NCI-H82 treated with DMSO at 0.1 percent for 48 hours (cell line): ENCODE results near the gene WDR81.
"Not testable (repeated sequence)": the region's sequence is repeated elsewhere in the genome, so short reads cannot be mapped to it uniquely, and the experiment has no call there.

ENCODE experiments used
- DNase-seq: peaks from one replicate; lab custom pipeline; 2025; ENCODE audit not compliant: unreplicated experiment; lab: John Stamatoyannopoulos, UW

The WDR81 gene

DNA sequence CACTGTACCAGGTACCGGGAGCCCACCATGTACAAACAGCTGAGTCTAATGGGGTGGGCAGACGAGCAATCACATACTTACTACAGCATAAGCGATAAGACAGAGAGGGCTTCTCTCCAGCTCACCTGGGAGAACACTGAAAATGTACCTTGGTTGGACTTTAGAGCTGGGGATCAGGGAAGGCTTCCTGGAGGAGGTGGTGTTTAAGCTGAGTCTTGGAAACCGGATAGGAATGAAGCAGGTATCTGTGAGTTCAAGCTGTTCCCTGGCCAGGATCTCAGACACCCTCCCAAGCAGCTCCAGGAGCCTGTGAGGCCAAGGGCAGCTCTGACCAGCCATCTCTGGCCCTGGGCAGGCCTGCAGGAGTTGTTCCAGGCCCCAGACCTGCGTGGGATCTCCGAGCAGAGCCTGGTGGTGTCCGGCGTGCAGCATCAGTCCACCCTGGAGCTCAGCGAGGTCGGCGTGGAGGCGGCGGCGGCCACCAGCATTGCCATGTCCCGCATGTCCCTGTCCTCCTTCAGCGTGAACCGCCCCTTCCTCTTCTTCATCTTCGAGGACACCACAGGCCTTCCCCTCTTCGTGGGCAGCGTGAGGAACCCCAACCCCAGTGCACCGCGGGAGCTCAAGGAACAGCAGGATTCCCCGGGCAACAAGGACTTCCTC, 29.4 kb downstream of the WDR81 start:
- no peak for DNase-seq

DNA sequence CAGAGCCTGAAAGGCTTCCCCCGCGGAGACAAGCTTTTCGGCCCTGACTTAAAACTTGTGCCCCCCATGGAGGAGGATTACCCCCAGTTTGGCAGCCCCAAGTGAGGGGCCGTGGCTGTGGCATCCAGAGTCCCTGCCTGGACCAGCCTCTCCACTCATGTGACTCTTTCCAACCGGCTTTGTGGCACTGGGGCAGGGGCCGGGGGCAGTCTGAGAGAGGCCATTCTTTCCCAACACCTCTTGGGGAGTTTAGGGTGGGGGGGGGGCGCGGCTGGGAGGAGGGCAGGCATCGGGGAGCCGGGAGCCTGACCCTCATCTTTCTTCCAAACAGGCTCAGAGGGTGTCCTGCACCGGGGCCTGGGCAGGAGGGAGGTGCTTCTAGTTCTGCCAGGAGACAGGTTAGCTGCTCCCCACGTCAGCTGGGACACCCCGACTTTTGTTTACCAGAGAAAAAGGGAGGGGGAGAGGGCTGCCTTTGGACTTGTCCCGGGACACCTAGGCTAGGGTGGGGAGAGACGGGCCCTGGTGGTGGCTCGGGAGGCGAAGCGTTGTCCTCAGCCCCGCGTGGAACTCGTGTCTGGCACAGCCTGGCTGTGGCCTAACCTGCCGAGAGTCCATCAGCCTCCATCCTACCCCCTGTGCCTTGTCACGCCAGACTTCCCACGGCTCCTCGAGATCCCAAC, 30.1 kb downstream of the WDR81 start:
- no peak for DNase-seq

- DNase-seq = no peak
Measured at GRCh38 chr17:1755252-1755826, 30.8 kb downstream of the WDR81 start.

DNA sequence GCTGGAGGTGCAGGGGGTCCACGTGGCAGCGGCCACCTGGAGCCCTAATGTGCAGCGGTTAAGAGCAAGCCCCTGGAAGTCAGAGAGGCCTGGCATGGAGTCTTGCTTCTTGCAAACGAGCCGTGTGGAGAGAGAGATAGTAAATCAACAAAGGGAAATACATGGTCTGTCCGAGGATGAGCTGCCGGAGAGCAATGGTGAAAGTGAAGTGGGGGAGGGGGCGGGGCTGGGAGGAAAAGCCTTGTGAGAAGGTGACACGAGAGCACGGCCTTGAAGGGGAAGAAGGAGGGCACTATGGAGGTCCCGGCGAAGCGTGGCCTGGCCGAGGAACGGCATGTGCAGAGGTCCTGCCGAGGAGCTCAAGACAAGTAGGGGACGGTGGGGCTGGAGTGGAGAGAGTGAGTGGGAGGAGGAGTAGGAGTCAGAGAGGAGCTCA, 31.3 kb downstream of the WDR81 start:
- no peak for DNase-seq

DNA sequence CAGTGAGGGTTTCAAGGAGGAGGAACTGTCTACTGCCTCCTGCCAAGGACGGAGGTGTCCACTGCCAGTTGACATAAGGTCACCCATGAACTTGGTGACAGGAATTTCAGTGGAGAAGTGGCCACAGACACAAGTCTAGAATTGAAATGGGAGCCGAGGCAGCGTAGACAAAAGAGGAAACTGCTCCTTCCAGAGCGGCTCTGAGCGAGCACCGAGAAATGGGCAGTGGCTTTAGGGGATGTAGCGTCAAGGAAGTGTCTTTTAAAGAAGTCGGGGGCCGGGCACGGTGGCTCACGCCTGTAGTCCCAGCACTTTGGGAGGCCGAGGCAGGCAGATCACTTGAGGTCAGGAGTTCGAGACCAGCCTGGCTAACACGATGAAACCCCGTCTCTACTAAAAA, 34.3 kb downstream of the WDR81 start:
- DNase-seq = no peak

DNA sequence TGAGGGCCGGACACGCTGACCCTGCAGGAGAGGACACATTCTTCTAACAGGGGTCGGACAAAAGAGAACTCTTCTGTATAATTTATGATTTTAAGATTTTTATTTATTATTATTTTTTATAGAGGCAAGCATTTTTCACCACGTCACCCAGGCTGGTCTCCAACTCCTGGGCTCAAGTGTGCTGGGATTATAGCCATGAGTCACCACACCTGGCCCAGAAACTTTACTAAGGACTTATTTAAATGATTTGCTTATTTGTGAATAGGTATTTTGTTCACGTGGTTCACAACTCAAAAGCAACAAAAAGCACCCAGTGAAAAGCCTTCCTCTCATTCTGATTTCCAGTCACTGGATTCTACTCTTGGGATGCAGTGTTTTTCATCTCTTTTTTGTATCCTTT, 35.0 kb downstream of the WDR81 start:
- no peak for DNase-seq

DNA sequence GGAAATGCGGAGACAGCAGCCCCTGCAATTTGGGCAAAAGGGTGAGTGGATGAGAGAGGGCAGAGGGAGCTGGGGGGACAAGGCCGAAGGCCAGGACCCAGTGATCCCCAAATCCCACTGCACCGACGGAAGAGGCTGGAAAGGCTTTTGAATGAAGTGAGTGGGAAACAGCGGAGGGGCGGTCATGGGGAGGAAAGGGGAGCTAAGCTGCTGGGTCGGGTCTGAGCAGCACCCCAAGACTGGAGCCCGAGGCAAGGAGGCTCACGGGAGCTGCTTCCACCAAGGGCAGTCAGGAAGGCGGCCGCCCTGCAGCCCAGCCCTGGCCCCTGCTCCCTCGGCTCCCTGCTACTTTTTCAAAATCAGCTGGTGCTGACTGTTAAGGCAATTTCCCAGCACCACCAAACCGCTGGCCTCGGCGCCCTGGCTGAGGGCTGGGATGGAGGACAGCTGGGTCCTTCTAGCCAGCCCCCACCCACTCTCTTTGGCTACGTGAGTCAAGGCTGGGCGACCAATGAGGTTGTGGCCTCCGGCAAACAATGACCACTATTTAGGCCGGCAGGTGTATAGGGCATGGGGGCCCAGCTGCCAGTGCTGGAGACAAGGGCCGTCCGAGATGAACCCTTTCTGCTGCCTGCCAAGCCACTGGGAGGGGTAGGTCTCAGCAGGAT, 37.9 kb downstream of the WDR81 start:
- DNase-seq = no peak

DNA sequence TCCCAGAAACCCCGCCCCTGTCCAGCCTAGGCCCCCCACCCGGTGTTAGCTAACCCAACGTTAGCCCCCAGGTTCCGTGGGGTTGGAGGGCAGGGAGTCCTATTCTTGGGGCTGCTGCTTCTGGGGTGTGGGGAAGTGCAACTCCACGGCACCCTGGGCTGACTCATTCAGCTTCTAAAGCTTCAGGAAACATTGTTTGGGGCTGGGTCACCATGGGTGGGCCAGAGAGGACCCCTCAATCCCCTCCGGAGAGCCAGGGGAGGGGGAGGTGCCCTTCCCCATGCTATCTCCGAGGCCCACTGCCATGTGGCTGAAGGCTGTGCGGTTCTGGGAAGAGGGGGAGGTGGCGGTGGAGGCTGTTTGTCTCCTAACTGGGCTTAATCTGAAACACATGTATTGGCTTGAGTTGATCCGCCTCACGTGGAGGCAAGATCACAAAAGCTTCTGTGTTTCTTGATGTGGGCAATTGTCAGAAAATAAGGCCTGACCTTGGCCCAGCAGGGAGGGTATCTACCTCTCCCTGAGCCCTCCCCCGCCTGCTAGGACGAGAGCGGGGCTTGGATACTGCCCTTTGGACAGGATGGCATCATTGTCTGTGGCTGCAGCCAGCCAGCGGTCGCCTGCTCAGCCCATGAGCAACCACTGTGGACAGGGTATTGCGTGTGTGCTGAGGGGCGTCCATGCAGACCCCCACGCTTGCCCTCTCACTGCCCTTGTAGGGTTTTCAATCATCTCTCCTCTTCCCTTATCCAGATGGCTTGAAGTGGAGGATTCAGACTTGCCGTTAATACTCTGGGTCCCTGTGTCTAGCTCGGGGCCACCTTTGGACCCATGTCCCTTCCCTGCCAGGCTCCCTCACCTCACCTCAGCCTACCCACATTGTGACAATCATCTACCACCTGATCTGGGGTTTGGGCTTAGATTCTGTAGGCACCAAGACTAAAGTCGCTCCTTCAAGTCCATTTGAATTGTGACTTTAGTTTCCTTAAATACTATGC, 38.7 kb downstream of the WDR81 start:
- peak; percentile 81 for DNase-seq

DNA sequence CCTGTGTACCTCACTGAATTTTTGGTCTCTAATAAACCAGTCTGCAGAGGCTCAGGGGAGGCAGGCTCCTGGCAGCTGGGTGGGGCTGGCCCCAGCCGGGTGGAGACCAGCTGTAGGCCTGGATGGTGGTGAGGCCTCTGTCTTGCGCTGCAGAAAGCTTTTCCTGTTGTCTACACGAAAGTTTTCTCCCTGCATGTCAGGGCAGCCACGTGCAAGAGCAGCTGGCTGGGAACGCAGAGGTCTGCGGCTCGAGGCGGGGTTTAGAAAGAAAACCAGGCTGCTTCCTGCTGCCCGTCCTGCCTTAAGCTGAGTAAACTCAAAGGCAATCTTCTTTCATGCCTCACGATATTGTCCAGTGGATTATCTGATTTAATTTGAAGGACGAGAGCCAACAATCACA, 39.8 kb downstream of the WDR81 start:
- peak; percentile 35 for DNase-seq

GRCh38 chr17:1764705-1765104, 40.2 kb downstream of the WDR81 start:
- DNase-seq = not testable (repeated sequence)

- no peak for DNase-seq
Measured at GRCh38 chr17:1765576-1765975, 41.1 kb downstream of the WDR81 start.

- no peak for DNase-seq
Measured at GRCh38 chr17:1766382-1767135, 42.1 kb downstream of the WDR81 start.

GRCh38 chr17:1767358-1767757, 42.9 kb downstream of the WDR81 start:
- DNase-seq = no peak

DNA sequence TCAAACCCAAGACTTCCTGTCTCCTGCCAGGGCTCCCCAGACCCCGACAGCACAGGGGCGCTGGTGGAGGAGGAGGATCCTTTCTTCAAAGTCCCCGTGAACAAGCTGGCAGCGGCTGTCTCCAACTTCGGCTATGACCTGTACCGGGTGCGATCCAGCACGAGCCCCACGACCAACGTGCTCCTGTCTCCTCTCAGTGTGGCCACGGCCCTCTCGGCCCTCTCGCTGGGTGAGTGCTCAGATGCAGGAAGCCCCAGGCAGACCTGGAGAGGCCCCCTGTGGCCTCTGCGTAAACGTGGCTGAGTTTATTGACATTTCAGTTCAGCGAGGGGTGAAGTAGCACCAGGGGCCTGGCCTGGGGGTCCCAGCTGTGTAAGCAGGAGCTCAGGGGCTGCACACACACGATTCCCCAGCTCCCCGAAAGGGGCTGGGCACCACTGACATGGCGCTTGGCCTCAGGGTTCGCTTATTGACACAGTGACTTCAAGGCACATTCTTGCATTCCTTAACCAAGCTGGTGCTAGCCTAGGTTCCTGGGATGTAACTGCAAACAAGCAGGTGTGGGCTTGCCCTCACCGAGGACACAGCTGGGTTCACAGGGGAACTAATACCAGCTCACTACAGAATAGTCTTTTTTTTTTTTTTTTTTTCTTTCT, 45.4 kb downstream of the WDR81 start:
- DNase-seq = no peak

- DNase-seq = not testable (repeated sequence)
Measured at GRCh38 chr17:1773000-1773695, 48.6 kb downstream of the WDR81 start.

GRCh38 chr17:1773696-1774181, 49.2 kb downstream of the WDR81 start:
- no peak for DNase-seq

DNA sequence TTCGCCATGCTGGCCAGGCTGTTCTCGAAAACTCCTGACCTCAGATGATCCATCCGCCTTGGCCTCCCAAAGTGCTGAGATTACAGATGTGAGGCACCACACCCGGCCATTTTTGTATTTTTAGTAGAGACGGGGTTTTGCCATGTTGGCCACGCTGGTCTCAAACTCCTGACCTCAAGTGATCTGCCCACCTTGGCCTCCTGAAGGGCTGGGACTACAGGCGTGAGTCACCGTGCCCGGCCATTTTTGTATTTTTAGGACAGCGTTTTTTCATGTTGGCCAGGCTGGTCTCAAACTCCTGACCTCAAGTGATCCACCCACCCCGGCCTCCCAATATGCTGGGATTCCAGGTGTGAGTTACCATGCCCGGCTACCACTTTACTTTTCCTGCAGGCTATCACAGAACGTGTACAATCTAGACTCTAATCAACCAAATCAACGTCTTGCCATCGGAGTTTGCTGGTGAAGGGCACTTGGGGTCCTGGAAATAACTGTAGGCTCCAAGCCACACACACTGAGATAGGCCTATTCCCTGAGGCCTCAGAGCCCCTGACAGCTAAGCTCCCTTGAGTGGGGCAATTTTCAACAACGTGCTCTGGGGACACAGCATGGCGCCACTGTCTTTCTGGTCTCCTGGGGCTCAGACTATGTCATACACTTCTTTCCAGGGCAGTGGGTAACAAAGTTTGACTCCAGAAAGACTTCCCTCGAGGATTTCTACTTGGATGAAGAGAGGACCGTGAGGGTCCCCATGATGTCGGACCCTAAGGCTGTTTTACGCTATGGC, 50.1 kb downstream of the WDR81 start:
- DNase-seq = no peak

DNA sequence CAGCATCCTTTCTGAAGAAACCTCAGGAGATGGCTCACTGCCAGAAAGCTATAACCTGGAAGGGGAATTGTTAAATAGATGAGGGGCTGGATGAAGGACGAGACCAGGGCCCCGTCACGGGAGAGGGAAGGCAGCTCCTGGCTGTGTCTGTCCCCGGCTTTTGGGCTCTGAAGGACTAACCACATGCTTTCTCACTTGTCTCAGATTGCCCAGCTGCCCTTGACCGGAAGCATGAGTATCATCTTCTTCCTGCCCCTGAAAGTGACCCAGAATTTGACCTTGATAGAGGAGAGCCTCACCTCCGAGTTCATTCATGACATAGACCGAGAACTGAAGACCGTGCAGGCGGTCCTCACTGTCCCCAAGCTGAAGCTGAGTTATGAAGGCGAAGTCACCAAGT, 51.8 kb downstream of the WDR81 start:
- no peak for DNase-seq
